ENCODE results near the gene SLN. TPM values are rescaled to one million over a fixed set of nuclear protein-coding genes. Genes with fewer than 3 reads are reported as not detected.
A peak's percentile ranks its signal among the peaks of the same experiment; 100 is the strongest.

SLN gene
- total and polyA plus RNA-seq, 7 donors, result 475 to 8,637 (median 2,561) TPM

GRCh38 chr11:107699371-107700285, 12.2 kb downstream of the SLN start:
- no peak for ATAC-seq

GRCh38 chr11:107697291-107697690, 14.6 kb downstream of the SLN start:
- H3K36me3 ChIP-seq (ENCODE audit: insufficient read depth in 1 of 2, low read depth in 1 of 2), result no peaks in the 10 kb centered on the region
- 67 to 86% (median 83%) methylated on average over 6 of the region's 6 CpGs for WGBS, 3 donors
- ATAC-seq (no peak), DNase-seq (no peak)
- TF ChIP-seq, protein P1, sequence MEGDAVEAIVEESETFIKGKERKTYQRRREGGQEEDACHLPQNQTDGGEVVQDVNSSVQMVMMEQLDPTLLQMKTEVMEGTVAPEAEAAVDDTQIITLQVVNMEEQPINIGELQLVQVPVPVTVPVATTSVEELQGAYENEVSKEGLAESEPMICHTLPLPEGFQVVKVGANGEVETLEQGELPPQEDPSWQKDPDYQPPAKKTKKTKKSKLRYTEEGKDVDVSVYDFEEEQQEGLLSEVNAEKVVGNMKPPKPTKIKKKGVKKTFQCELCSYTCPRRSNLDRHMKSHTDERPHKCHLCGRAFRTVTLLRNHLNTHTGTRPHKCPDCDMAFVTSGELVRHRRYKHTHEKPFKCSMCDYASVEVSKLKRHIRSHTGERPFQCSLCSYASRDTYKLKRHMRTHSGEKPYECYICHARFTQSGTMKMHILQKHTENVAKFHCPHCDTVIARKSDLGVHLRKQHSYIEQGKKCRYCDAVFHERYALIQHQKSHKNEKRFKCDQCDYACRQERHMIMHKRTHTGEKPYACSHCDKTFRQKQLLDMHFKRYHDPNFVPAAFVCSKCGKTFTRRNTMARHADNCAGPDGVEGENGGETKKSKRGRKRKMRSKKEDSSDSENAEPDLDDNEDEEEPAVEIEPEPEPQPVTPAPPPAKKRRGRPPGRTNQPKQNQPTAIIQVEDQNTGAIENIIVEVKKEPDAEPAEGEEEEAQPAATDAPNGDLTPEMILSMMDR (IDR thresholded peaks at IDR 0.05), result no peak
- no peaks in the 10 kb centered on the region for H3K27me3 ChIP-seq (ENCODE audit: insufficient read depth in 3 of 3, low read length in 2 of 3)
- H3K4me1 ChIP-seq, result peaks cover 23% of the 10 kb centered on the region
- H3K4me3 ChIP-seq, result no peak overlapping the region
- peak overlapping the region; percentile 79 for H3K27ac ChIP-seq
- no peaks in the 10 kb centered on the region for H3K9me3 ChIP-seq
- intact Hi-C loops (cut with DNase I), result no loop called here

More at GRCh38 chr11:107699371-107700285, 12.2 kb downstream of the SLN start:
- peaks cover 40% of the 10 kb centered on the region for H3K4me1 ChIP-seq
- no peaks in the 10 kb centered on the region for H3K27me3 ChIP-seq (ENCODE audit: insufficient read depth in 3 of 3, low read length in 2 of 3)
- DNase-seq, result no peak
- TF ChIP-seq, protein P1 (IDR thresholded peaks at IDR 0.05), result no peak
- no peak overlapping the region for H3K4me3 ChIP-seq
- H3K36me3 ChIP-seq (ENCODE audit: insufficient read depth in 1 of 2, low read depth in 1 of 2), result no peaks in the 10 kb centered on the region
- H3K27ac ChIP-seq, result peak overlapping the region; percentile 42
- H3K9me3 ChIP-seq, result no peaks in the 10 kb centered on the region
- WGBS, 3 donors, result 75 to 88% (median 76%) methylated on average over 15 of the region's 15 CpGs
- intact Hi-C loops (cut with DNase I), result loop anchor here in 1 of 2 donors (5.0 kb wide), 1 partner anchor 73 kb away; no protein-coding TSS in a partner anchor

DNA sequence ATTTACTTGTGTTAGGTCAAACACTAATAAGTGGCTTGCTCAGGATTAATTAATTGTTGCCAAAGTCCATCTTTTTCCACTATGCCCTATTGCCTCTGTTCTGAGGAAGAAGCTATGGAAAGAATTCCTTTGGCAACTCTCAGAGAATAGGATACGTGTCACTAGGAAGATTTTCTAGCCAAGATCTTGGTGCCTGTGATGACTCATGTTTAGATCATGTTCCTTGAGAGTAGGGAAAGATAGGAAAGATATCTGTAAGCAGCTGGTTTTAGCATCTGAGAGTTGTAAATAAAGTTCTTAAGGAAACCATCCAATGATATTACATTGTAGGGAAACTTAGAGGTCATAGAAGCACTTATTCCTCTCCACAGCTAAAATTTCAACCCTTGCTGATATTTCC, 15.7 kb downstream of the SLN start:
- intact Hi-C loops (cut with DNase I), result no loop called here
- TF ChIP-seq, protein P1 (IDR thresholded peaks at IDR 0.05), result no peak
- no peaks in the 10 kb centered on the region for H3K27me3 ChIP-seq (ENCODE audit: insufficient read depth in 3 of 3, low read length in 2 of 3)
- peaks cover 19% of the 10 kb centered on the region for H3K4me1 ChIP-seq
- no peaks in the 10 kb centered on the region for H3K36me3 ChIP-seq (ENCODE audit: insufficient read depth in 1 of 2, low read depth in 1 of 2)
- no peak overlapping the region for H3K4me3 ChIP-seq
- peak; percentile 88 to 97 (median 94) for ATAC-seq
- no peak for DNase-seq
- WGBS, 3 donors, result 5% methylated on average over 1 of the region's 1 CpG
- H3K9me3 ChIP-seq, result no peaks in the 10 kb centered on the region
- peak overlapping the region; percentile 79 for H3K27ac ChIP-seq

GRCh38 chr11:107695446-107695845, 16.4 kb downstream of the SLN start:
- intact Hi-C loops (cut with DNase I), result loop anchor here in 1 of 2 donors (2.0 kb wide), 1 partner anchor 75 kb away; no protein-coding TSS in a partner anchor
- Histone ChIP-seq H3K27ac (peak overlapping the region; percentile 79), H3K27me3 (ENCODE audit: insufficient read depth in 3 of 3, low read length in 2 of 3) (no peaks in the 10 kb centered on the region), H3K9me3 (no peaks in the 10 kb centered on the region), H3K4me3 (no peak overlapping the region), H3K4me1 (peaks cover 19% of the 10 kb centered on the region), H3K36me3 (ENCODE audit: insufficient read depth in 1 of 2, low read depth in 1 of 2) (no peaks in the 10 kb centered on the region)
- WGBS, 3 donors, result 52 to 71% (median 57%) methylated on average over 1 of the region's 1 CpG
- DNase-seq, result no peak
- TF ChIP-seq, protein P1 (IDR thresholded peaks at IDR 0.05), result no peak
- peak in 1 of 4 donors; percentile 44 for ATAC-seq
